T follicular helper cell (primary cell): ENCODE measurements around the gene ROBO1.
"Not testable (repeated sequence)": the region's sequence is repeated elsewhere in the genome, so short reads cannot be mapped to it uniquely, and the experiment has no call there.

Source experiments
- DNase-seq: peaks from one replicate; pipeline ENCODE4 v3.0.0-alpha.2; 2020; ENCODE audit warnings: low read depth
- total RNA-seq, 2 experiments: gene quantifications; one replicate each; lab custom pipeline; 2026; lab: John Stamatoyannopoulos, UW

The ROBO1 gene
- 0.13 to 0.18 reads per million in 2 experiments for total RNA-seq

DNA sequence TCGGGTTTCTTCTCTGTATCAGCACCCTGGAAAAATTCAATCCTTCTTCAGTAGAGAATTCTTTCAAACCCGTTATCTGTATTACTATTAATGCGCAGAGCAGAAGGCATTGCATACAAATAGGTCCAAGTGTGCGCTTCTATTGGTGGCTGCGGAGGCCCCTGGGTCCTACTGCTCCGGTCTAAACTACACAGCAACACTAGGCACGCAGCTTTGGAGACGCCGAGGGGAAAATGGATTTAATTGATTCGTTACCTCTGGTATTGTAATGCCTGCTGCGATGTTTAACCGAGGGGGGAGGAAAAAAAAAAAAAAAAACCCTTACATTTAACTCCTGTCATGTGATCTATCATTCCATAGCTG lies at the start of gene ROBO1:
Gene ROBO1, minus strand, starts transcription at position 94 of the 363 bp plus-strand sequence.
- no peak for DNase-seq

DNA sequence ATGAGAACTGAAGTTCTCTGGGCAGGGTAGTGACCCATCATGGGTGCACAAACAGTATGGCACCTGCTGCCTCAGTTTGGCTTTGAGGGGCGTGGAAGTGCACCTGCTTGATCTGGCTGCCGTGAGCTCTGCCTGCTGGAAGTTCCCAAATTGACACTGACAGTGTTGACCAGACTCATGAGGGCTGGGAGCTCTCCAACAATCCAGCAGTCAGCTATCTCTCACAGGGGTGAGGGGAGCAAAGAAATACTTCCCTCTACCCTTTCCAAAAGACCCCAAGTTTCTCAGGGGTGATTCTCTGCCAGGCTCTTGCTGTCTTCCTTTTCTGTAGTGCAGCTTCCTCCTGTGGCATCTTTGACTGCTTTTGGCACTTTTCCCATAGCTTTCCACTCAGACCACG lies 49.4 kb upstream of the ROBO1 start:
- no peak for DNase-seq

DNA sequence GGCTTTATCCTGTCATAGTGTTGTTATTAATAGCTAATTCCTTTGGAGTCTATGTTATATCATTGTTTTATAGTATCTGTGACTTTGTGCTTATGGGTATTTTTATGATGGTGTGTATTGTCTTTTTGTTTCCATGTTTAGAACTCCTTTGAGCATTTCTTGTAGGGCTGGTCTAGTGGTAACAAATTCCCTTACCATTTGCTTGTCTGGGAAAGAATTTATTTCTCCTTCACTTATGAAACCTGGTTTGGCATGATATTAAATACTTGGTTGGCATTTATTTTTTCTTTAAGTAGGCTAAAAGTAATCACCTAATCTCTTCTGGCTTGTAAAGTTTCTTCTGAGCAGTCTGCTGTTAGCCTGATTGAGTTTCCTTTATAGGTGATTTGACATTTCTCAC lies 47.7 kb upstream of the ROBO1 start:
- DNase-seq = no peak

DNA sequence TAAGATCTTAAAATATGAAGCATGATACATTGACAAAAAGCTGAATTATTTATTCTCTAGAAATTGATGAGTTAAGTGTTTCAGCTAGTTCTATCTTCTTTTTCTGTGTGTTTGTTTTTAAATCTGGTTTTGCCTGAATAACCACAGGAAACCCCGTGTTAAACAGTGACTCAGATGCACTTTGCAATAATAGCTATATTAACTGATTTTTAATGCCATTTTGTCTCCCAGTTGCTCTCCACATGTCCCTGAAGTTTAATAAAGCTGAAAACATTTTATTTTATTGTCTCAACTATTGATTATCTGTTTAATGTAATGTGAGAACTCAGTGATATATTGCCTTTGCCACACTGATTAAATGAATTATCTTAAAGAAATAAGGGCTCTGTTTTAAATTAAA lies 42.8 kb upstream of the ROBO1 start:
- no peak for DNase-seq

DNA sequence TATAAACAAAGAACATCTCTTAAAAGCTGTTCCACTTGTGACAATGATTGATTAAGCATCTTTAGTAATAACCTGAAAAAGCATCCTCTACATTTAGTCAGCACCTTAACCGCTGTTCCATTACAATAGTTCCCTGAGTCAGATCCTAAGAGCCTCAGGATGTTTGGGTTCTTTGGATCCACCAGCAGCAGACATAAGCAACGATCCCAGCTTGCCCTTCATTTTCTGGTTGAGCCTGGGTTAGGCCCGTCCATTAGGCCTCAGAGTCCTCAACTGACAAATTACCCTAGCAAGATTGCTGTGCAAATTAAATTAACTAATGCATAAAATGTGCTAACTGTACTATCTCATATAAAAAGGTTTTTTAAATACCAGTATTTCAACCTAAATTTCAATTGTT lies 42.3 kb upstream of the ROBO1 start:
- DNase-seq = no peak

DNA sequence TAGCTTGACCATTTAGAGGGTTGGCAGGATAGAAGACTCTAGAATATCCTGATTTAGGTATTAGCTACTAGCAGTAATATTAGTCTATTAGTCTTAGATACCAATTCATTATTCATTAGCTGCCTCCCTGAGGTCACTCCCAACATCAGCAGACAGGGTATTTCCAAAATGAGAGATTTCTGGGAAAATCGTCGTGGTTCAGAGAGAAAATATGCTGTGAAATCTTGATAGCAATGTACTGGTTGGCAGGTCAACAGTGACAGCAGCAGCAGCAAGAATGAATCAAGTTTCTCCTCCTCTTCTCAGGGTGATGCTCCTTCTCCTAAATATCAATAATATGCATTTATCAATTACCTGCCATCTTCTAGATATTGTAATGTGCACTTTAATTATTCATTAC lies 41.3 kb upstream of the ROBO1 start:
- no peak for DNase-seq

DNA sequence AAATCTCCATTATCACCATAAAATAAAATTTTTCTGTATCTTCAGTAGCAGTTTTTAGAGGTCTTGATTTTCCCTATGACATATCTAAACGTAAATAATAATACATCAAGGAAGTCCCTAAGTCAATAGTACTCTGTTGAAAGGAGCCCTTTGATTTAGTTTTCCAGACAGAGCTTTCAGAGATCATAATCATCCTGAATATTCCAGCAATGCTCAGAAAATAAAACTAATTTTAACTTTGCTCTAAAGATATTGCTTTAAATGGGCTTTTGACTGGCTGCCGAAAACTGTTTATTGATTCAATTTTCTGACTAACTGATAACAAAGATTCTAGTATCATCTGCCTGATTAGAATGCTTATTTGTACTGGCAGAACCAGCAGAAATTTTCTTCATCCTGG lies 40.7 kb upstream of the ROBO1 start:
- no peak for DNase-seq

DNA sequence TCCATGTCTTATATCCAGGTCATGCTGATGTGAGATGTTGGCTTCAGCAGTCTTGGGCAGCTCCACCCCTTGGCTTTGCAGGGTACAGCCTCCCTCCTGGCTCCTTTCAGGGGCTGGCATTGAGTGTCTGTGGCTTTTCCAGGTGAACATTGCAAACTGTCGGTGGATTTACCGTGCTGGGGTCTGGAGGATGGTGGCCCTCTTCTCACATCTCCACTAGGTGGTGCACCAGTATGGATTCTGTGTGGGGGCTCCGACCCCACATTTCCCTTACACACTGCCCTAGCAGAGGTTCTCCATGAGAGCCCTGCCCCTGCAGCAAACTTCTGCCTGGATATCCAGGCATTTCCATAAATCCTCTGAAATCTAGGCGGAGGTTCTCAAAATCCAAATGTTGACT lies 22.4 kb upstream of the ROBO1 start:
- not testable (repeated sequence) for DNase-seq

DNA sequence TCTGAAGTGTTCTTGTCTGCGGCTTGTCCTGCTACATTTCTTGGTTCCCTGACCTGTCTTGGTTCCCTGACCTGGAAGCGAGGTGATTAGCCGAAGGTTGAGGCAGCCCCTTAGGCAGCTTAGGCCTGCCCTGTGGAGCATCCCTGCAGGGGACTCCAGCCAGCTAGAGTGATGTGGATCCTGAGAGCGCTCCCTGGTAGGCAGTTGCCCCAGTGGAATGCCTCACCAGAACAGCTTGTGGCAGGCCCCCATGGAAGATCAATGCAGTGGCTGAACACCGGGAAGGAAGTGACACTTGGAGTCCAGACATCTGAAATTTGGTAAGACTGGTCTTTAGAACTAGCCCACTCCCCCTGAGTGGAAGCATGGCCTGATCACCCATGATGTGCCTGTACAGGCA lies 5.5 kb upstream of the ROBO1 start:
- DNase-seq = no peak

DNA sequence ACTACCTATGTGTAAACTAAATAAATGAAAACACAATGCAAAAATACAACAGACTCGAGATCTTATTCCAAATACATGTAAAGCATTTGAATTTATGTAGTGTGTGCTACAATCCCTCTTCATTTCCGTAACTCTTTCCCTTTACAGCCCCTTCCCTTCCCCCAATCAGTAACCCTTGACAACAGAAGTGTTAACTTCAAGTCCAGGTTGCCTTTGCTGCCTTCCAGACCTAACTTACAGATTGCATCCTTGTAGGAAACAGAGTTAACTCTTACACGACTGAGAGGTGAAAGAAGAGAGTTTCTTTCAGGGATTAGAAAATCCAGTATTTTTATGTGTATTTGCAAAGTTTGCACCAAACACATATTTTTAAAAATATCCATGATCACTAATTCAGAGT lies 1.4 kb upstream of the ROBO1 start:
- DNase-seq = no peak

DNA sequence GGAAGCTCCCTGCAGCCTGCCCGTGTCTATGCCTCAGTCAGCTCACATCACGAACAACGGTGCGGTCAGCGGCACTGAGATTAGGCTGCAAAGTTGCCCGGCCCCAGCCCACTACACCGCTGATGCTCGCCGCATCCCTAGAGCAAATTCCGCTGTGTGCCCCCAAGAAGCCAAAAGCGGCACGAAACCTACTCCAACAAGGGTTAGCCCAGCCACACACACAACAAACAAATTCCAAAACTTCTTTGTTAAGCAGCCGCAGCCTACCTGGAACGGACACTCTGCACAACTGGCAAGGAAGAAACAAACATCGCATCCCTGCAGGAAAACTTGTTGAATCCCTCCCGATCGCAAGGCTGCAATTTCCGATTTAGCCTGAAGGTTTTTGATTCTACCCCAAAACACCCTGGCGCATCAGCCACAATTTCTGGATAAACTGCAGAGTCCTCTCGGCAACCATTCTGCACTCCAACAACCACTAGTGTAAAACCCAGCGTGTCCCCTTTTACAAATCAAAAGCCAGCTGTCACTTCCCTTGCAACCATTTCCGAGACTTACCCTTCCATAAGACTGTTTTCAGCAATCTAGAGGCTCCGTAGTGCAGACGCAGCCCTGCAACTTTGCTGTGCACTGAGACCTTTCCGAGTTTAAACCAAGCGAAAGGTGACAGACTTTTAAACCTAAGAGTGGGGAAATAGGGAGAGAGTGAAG lies 449 bp downstream of the ROBO1 start:
- DNase-seq = no peak

DNA sequence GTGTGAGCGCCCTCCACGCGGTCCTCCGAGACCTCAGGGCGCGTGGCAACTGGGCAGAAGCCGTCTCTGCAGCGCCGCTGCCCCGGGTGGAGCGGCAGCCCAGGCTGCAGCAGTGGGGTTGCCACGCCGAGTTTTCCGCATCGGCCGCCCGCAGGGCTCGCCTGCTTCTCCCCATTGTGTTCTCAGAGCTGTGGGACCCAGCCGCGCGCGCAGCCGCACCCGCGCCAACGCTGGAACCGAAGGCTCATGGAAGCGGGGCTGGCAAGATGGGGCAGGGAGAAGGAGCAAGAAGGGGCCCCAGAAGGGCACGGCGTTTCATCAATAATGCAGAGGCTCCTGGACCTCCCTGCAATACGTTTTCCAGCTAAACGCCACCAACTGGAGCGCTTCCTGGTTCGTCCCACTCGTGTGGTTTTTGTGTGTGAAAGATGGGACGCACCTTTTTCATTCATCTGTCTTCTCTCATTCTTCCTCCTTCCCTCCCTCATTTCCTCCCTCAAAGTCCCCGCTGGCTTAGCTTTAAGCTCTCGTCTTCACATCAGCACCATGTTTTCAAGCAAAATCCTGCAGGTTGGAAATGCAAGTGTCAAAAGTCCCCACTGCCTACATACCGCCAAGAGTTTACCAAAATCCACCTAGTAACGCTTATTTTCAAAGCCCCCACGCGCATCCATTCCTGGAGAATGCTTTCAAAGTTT lies 1.2 kb downstream of the ROBO1 start:
- DNase-seq = no peak

DNA sequence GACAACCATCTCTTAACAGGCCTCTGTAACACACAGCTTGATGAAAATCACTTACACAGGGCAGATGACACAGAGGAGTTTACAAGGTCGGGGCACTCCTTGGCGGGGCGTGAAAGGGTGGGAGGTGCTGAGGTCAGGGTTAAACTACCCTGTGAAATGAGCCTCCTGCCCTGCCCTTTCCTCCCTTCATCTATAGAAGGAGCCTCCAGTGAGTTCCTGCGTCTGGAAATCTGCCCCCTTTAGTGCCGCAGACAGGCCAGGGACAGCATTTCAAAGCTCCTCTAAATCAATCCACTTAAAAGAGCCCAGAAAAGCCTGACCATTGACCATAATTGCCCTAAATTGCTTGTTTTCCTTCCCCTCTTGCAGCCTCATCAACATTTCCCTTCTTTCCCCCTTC lies 1.9 kb downstream of the ROBO1 start:
- DNase-seq = no peak

DNA sequence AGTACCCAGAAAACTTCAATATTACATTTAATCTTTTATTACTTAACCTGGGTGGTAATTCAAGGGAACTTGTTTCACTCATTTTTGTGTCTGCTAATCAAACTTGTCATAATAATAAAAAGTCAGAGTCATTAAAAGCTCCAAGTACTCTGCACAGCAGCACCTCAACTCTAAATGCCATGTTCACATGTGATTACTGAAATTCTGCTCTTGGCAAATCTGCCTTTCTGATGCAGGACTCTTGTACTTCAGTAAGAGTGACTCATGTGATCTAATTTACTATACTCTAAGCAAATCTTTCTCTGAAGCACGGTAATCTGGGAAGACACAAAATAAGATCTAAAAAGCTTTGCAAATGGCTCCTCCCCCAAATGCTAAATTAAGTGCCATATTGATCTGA lies 6.4 kb downstream of the ROBO1 start:
- no peak for DNase-seq

DNA sequence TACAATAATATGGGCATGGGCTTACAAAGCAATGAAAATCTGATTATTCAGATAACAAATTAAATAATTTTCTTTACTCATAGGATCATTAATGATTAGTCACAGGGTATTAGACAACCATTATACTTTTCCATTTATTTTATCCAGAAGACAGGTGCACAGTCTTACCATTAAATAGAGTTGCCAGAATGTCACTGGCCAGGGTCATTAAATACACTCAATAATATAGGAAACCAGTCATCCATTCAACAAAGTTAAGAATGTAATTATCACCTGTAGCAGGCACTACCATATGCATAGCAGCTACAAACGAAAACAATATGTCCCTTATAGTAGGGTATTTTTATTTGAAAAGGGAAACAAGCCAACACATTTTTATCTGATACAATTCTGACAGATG lies 16.1 kb downstream of the ROBO1 start:
- no peak for DNase-seq

DNA sequence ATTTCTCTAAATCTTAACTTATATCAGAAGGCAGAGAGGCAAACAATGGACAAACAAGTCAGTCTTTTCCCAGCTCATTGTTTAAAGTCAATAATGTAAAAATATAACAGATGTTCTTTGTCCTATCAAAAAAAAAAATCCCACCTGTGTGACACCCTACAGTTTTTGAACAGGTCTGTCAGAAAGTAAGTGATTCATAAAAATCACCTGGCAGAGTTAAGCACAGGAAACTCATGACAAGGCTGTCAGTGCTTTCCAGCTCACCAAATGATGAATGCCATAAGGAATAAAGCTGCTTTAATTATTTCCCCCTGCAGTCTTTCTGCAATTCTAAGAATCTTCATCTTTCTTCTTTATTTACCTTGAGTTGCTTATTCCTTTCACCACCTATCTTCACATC lies 30.3 kb downstream of the ROBO1 start:
- no peak for DNase-seq

DNA sequence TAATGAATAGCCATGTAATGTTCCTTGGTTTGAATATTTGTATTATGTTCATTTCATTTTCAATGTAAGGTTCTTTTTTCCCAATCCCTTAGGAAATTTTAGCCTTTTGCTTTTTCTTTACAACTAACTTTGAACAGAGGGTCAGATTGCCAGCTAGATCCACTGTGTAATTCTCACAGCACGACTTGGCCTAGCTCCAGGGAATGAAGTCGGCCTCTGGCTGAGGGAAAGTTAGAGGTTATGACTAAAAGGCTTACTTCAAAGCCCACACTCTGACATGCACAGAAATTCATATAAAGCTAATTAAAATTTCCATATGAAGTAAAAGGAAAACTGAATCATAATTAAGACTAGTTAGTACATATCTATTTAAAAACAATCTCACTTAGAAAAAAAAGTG lies 38.7 kb downstream of the ROBO1 start:
- no peak for DNase-seq

DNA sequence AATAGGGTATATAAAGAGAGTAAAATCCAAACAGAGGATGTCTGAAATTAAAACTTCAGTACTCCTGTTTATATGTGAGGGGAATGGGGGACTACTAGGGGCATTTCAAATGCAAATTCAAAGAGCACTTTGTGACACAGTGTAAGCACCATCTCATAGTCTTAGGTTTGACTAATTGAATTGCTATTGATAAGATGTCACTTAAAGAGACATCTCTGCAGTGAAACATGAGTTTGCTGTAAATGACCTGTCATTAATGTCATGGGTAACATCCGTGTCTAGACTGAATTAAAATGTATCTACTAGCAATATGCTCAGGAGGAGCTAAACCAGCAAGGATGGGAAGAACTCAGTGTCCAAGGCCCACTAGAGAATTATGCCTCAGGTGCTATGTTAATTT lies 41.0 kb downstream of the ROBO1 start:
- DNase-seq = no peak

DNA sequence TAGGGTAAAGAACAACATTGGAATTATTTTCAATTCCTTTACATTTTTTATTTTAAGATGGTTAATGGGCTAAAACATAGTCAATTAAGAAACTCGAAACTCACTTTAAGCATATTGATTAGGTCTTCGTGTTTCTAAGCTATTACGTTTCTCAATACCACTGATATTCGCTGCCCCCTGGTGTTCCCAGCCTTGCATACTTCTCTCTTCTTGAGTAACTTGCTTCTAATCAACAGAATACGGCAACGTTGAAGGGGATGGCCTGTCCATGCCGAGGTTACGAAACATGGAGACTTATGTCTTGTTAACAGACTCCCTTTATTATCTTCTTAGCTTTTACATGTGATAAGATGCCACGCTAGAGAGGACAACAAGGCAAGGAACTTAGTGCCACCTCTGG lies 43.6 kb downstream of the ROBO1 start:
- DNase-seq = no peak

DNA sequence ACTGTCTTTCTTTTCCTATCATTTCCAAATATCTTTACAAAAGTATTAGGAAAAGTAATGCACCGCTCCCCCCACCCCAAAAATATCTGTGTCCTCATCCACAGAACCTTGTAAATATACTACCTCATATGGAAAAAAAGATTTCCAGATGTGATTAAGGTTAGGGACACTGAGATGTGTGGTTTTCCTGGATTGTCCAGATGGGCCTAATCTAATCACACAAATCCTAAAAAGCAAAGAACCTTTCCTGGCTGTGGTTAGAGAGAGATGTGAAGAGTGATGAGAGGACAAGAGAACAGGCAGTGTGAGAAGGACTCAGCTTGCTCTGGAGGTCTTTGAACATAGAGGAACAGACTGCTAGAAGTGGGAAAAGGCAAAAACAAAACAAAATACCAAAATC lies 77.7 kb downstream of the ROBO1 start:
- no peak for DNase-seq

DNA sequence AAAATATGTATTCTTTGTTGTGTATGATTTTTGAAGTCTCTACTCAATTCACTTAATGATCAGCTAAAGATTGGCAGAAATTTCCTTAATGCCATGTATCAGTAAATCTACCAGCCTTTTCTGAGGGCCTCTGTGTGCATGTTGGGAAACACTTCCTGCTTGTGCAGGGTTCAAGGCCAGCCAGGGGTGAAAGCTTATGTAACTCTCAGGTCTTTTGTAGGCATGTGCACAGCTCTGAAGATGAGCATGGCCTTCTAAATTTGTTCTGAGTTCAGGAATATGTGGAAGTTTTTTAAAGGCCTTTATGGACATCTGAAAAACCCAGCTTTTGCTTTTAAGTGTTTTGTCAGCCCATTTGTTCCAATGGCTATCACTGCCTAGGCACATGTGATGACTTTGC lies 82.7 kb downstream of the ROBO1 start:
- DNase-seq = no peak

DNA sequence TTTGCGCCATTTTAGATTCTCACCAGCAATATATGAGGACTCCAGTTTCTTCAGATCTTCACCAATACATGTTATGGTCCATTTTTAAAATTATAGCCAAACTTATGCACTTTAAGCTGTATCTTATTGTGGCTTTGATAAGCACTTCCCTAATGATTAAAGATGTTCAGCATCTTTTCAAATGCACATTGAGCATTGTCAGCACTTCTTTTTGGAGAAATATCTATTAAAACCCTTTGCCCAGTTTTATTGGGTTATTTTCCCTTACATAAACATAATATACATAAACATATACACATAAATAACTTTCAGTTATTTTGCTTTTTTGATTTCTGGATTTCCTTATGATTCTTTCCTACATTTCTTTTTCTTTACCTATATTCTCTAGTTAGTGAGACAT lies 83.8 kb downstream of the ROBO1 start:
- DNase-seq = no peak

DNA sequence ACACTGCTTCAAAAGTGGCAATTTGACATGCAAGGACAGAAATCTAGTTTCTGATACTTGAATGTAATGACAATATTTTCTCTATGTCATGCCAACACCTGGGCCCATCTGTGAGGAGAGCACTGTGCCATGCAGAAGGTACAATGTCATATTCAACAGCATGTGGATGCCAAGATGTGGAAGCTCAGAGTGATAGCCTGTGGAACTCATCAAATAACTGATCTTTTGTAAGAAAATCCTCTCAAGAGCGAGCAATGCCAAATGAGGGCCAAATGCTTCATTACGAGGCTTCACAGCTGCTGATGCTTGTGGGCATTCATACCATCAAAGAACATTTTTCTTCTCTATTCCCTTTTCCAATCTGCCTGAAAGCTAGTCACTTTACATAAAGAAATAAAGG lies 95.1 kb downstream of the ROBO1 start:
- DNase-seq = no peak

DNA sequence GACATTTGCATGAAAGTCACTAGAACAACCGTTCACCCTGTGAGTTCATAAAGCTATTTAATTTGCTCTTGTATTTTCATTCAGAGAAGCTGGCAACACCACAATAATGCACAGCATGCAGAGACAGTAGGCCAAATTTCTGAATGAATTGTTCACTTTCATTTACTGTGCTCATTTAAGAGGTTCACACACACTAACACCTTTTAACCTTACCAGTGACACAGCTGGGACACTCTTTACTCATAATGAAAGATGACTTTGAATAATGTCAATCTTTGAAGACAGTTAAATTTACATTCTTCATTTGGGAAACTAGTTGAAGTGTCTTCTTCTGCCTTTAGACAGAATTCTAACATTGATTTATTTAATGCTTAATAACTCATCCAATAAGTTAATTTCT lies 95.7 kb downstream of the ROBO1 start:
- no peak for DNase-seq
